ENCODE measurements around the gene FEZF2. TPM values are rescaled to one million over a fixed set of nuclear protein-coding genes. Genes with fewer than 3 reads are reported as not detected.
A peak's percentile ranks its signal among the peaks of the same experiment; 100 is the strongest.

FEZF2 gene
- not detected for total RNA-seq
- polyA plus RNA-seq = not detected
- long read RNA-seq, donor 1 = 0 reads
- long read RNA-seq, donor 2 = 0 reads
- long read RNA-seq, donor 3 = 0 reads

DNA sequence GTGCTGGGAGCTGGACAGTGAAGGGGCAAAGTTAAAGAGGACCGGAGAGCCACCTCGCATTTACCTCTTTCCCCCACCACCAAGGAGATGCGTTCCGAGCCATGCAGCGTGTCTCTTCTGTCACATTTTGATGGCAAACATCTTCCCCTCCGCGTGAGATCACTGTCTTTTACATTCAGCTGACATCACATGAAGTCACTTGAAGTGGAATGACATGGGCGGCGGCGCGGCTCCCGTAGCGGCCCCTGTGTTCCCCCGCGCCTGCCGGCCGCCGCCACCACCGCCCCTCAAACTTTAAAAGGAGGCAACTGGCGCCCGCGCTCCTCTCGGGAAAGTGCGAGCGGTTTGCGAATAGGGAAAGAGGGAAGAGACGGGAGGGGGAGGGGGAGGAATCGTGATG is at the start of gene FEZF2:
FEZF2 (minus strand) TSS at position 336 of the 400 bp plus-strand sequence. CDS start 682 bp downstream, outside the sequence.
- Histone ChIP-seq H3K27me3 (peaks cover 62 to 100% (median 100%) of the 10 kb centered on the region in 7 donors), H3K4me3 (peak within 1 kb of the TSS in 9 of 10 donors; percentile 10 to 38 (median 25)), H3K4me1 (peaks cover 12 to 66% (median 27%) of the 10 kb centered on the region in 9 donors), H3K36me3 (no peaks in the 10 kb centered on the region), H3K9me3 (no peaks in the 10 kb centered on the region), H3K27ac (no peak within 1 kb of the TSS)
- intact Hi-C loops (cut with DNase I) = no loop called here
- no peak for ATAC-seq
- WGBS, 2 donors = 1% methylated on average over 28 of the region's 28 CpGs
- no peak for DNase-seq
- TF ChIP-seq, protein P1, sequence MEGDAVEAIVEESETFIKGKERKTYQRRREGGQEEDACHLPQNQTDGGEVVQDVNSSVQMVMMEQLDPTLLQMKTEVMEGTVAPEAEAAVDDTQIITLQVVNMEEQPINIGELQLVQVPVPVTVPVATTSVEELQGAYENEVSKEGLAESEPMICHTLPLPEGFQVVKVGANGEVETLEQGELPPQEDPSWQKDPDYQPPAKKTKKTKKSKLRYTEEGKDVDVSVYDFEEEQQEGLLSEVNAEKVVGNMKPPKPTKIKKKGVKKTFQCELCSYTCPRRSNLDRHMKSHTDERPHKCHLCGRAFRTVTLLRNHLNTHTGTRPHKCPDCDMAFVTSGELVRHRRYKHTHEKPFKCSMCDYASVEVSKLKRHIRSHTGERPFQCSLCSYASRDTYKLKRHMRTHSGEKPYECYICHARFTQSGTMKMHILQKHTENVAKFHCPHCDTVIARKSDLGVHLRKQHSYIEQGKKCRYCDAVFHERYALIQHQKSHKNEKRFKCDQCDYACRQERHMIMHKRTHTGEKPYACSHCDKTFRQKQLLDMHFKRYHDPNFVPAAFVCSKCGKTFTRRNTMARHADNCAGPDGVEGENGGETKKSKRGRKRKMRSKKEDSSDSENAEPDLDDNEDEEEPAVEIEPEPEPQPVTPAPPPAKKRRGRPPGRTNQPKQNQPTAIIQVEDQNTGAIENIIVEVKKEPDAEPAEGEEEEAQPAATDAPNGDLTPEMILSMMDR (IDR thresholded peaks at IDR 0.05) = no peak

DNA sequence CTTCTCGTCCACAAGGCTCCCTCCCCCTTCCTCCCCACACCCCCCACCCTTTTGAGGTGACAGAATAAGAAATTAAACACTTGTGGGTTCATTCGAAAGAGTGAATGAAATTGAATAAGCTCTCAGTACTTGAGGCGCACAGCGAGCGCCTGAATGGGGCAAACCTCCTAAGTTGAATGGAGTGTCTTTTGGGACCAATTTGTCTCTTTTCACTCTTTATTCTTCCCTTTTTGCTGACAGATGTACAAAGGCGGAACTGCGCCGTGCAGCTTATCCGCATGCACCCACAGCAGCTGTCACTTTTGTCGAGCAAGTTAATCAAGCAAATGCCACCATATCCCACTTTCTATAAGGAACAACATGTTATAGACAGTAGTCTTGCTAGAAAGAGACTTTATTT is 47.9 kb upstream of the FEZF2 start:
- WGBS, 2 donors = 84 to 86% methylated on average over 10 of the region's 10 CpGs
- no peak for ATAC-seq
- no peak overlapping the region for H3K4me3 ChIP-seq

GRCh38 chr3:62416144-62416543 is 42.8 kb upstream of the FEZF2 start:
- no peak for ATAC-seq
- no peak overlapping the region for H3K27ac ChIP-seq
- no peak for DNase-seq
- H3K27me3 ChIP-seq = no peaks in the 10 kb centered on the region
- H3K36me3 ChIP-seq = no peaks in the 10 kb centered on the region
- no peaks in the 10 kb centered on the region for H3K4me1 ChIP-seq
- TF ChIP-seq, protein P1 (IDR thresholded peaks at IDR 0.05) = no peak
- 58 to 64% methylated on average over 3 of the region's 3 CpGs for whole genome bisulfite sequencing, 2 donors
- intact Hi-C loops (cut with DNase I) = no loop called here
- no peaks in the 10 kb centered on the region for H3K9me3 ChIP-seq
- H3K4me3 ChIP-seq = no peak overlapping the region

More for the DNA sequence above, 47.9 kb upstream of the FEZF2 start:
- no peak for DNase-seq
- Histone ChIP-seq H3K9me3 (no peaks in the 10 kb centered on the region), H3K27ac (no peak overlapping the region), H3K36me3 (no peaks in the 10 kb centered on the region), H3K4me1 (no peaks in the 10 kb centered on the region), H3K27me3 (peaks cover 0 to 14% (median 0%) of the 10 kb centered on the region in 7 donors)
- intact Hi-C loops (cut with DNase I) = no loop called here
- TF ChIP-seq, protein P1 (IDR thresholded peaks at IDR 0.05) = no peak

DNA sequence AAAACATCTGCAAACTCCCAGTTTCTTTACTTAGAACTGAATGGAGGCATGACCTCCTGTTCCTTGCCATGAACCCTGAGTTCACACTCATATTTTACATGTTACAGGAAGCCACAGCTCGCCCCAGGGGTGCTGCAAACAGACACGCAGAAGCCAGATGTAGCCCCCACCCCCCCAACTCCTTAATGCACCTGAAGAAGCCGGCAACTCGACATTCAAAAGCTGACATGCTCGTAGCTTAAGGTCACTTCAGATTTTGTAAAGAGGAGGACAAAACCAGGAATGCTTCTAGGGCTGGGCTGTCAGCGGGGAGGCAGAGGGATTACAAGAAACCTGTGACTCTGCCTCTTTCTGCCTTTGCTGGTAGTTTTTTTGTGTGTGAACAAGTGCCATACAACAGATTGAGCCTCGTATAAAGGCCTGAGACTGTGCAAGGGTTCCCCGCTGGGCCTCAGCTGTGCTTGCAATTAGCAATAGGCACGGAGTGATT is 42.0 kb upstream of the FEZF2 start:
- Histone ChIP-seq H3K27ac (no peak overlapping the region), H3K4me1 (no peaks in the 10 kb centered on the region), H3K27me3 (no peaks in the 10 kb centered on the region), H3K9me3 (no peaks in the 10 kb centered on the region), H3K4me3 (no peak overlapping the region), H3K36me3 (no peaks in the 10 kb centered on the region)
- DNase-seq (no peak), ATAC-seq (no peak)
- intact Hi-C loops (cut with DNase I) = no loop called here
- 51 to 54% methylated on average over 9 of the region's 9 CpGs for WGBS, 2 donors
- TF ChIP-seq, protein P1 (IDR thresholded peaks at IDR 0.05) = no peak

All from heart right ventricle (tissue), 16 donors.